ENCODE results near the gene MATK.

The MATK gene

GRCh38 chr19:3751236-3751635 lies 34.9 kb downstream of the MATK start:
- Histone ChIP-seq H3K4me1 (ENCODE audit: control insufficient read depth, insufficient read depth, low read length) (no peaks in the 10 kb centered on the region), H3K27ac (ENCODE audit: insufficient read depth, low read depth, low read length, poor library complexity, severe bottlenecking) (no peak overlapping the region), H3K27me3 (ENCODE audit: control insufficient read depth, insufficient read depth, low read length, poor library complexity, severe bottlenecking) (no peaks in the 10 kb centered on the region), H3K36me3 (ENCODE audit: control insufficient read depth, insufficient read depth, low read length) (peaks cover 7% of the 10 kb centered on the region), H3K4me3 (ENCODE audit: insufficient read depth, low read depth, low read length) (no peak overlapping the region), H3K9me3 (ENCODE audit: control insufficient read depth, low read length) (no peaks in the 10 kb centered on the region)
- 97% methylated on average over 30 of the region's 30 CpGs for WGBS, 2 experiments

GRCh38 chr19:3750211-3750610 lies 36.0 kb downstream of the MATK start:
- no peaks in the 10 kb centered on the region for H3K9me3 ChIP-seq (ENCODE audit: control insufficient read depth, low read length)
- peaks cover 7% of the 10 kb centered on the region for H3K36me3 ChIP-seq (ENCODE audit: control insufficient read depth, insufficient read depth, low read length)
- WGBS, 2 experiments = 96 to 98% methylated on average over 2 of the region's 2 CpGs
- H3K27ac ChIP-seq (ENCODE audit: insufficient read depth, low read depth, low read length, poor library complexity, severe bottlenecking) = no peak overlapping the region
- H3K4me3 ChIP-seq (ENCODE audit: insufficient read depth, low read depth, low read length) = no peak overlapping the region
- H3K4me1 ChIP-seq (ENCODE audit: control insufficient read depth, insufficient read depth, low read length) = no peaks in the 10 kb centered on the region
- no peaks in the 10 kb centered on the region for H3K27me3 ChIP-seq (ENCODE audit: control insufficient read depth, insufficient read depth, low read length, poor library complexity, severe bottlenecking)

DNA sequence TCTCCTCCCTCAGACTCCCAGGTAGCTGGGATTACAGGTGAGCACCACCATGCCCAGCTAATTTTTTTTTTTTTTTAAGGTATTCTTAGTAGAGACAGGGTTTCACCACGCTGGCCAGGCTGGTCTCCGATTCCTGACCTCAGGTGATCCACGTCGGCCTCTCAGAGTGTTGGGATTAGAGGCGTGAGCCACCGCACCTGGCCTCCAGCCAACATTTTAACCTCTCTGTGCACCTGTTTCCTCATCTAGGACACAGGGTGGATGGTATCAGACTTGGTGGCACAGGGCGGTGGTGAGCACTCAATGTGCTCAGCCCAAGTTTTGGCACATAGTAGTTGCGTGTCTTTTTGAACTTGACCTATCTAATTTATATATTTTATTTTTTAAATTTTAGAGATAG lies 37.2 kb downstream of the MATK start:
- H3K9me3 ChIP-seq (ENCODE audit: control insufficient read depth, low read length) = no peaks in the 10 kb centered on the region
- H3K36me3 ChIP-seq (ENCODE audit: control insufficient read depth, insufficient read depth, low read length) = peaks cover 7% of the 10 kb centered on the region
- H3K27me3 ChIP-seq (ENCODE audit: control insufficient read depth, insufficient read depth, low read length, poor library complexity, severe bottlenecking) = no peaks in the 10 kb centered on the region
- H3K4me3 ChIP-seq (ENCODE audit: insufficient read depth, low read depth, low read length) = no peak overlapping the region
- WGBS, 2 experiments = 95 to 96% methylated on average over 7 to 8 of the region's 8 CpGs
- H3K27ac ChIP-seq (ENCODE audit: insufficient read depth, low read depth, low read length, poor library complexity, severe bottlenecking) = no peak overlapping the region
- no peaks in the 10 kb centered on the region for H3K4me1 ChIP-seq (ENCODE audit: control insufficient read depth, insufficient read depth, low read length)

- Histone ChIP-seq H3K4me1 (ENCODE audit: control insufficient read depth, insufficient read depth, low read length) (no peaks in the 10 kb centered on the region), H3K36me3 (ENCODE audit: control insufficient read depth, insufficient read depth, low read length) (no peaks in the 10 kb centered on the region), H3K9me3 (ENCODE audit: control insufficient read depth, low read length) (no peaks in the 10 kb centered on the region), H3K4me3 (ENCODE audit: insufficient read depth, low read depth, low read length) (no peak overlapping the region), H3K27me3 (ENCODE audit: control insufficient read depth, insufficient read depth, low read length, poor library complexity, severe bottlenecking) (no peaks in the 10 kb centered on the region), H3K27ac (ENCODE audit: insufficient read depth, low read depth, low read length, poor library complexity, severe bottlenecking) (no peak overlapping the region)
- 93 to 95% methylated on average over 31 of the region's 31 CpGs for WGBS, 2 experiments
Measured at GRCh38 chr19:3746371-3747056, 39.7 kb downstream of the MATK start.

- no peak overlapping the region for H3K4me3 ChIP-seq (ENCODE audit: insufficient read depth, low read depth, low read length)
Measured at GRCh38 chr19:3745363-3746045, 40.7 kb downstream of the MATK start.

GRCh38 chr19:3743486-3743885 lies 42.7 kb downstream of the MATK start:
- no peaks in the 10 kb centered on the region for H3K9me3 ChIP-seq (ENCODE audit: control insufficient read depth, low read length)
- WGBS, 2 experiments = 92 to 96% methylated on average over 2 of the region's 2 CpGs
- no peaks in the 10 kb centered on the region for H3K4me1 ChIP-seq (ENCODE audit: control insufficient read depth, insufficient read depth, low read length)
- H3K27ac ChIP-seq (ENCODE audit: insufficient read depth, low read depth, low read length, poor library complexity, severe bottlenecking) = no peak overlapping the region
- H3K36me3 ChIP-seq (ENCODE audit: control insufficient read depth, insufficient read depth, low read length) = no peaks in the 10 kb centered on the region
- no peaks in the 10 kb centered on the region for H3K27me3 ChIP-seq (ENCODE audit: control insufficient read depth, insufficient read depth, low read length, poor library complexity, severe bottlenecking)
- H3K4me3 ChIP-seq (ENCODE audit: insufficient read depth, low read depth, low read length) = no peak overlapping the region

More at GRCh38 chr19:3745363-3746045, 40.7 kb downstream of the MATK start:
- Histone ChIP-seq H3K9me3 (ENCODE audit: control insufficient read depth, low read length) (no peaks in the 10 kb centered on the region), H3K36me3 (ENCODE audit: control insufficient read depth, insufficient read depth, low read length) (no peaks in the 10 kb centered on the region), H3K27me3 (ENCODE audit: control insufficient read depth, insufficient read depth, low read length, poor library complexity, severe bottlenecking) (no peaks in the 10 kb centered on the region), H3K4me1 (ENCODE audit: control insufficient read depth, insufficient read depth, low read length) (no peaks in the 10 kb centered on the region), H3K27ac (ENCODE audit: insufficient read depth, low read depth, low read length, poor library complexity, severe bottlenecking) (no peak overlapping the region)
- WGBS, 2 experiments = 78 to 84% methylated on average over 8 of the region's 8 CpGs

DNA sequence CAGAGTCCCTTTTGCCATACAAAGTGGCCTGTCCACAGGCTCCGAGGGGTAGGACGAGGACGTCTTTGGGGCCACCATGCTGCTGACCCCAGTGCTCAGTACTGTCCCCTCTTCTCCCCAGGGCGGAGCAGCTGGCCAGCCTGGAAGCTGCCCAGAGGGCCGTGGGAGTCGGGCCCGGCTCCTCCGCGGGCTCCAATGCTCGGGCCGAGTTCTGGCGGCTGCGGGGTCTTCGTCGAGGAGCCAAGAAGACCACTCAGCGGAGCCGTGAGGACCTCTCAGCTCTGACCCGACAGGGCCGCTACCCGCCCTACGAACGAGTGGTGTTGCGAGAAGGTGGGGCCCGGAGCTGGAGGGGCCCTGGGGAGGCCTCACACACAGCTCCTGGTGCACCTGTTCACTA lies 45.8 kb downstream of the MATK start:
- Histone ChIP-seq H3K4me1 (ENCODE audit: control insufficient read depth, insufficient read depth, low read length) (no peaks in the 10 kb centered on the region), H3K9me3 (ENCODE audit: control insufficient read depth, low read length) (no peaks in the 10 kb centered on the region), H3K27ac (ENCODE audit: insufficient read depth, low read depth, low read length, poor library complexity, severe bottlenecking) (no peak overlapping the region), H3K36me3 (ENCODE audit: control insufficient read depth, insufficient read depth, low read length) (no peaks in the 10 kb centered on the region), H3K27me3 (ENCODE audit: control insufficient read depth, insufficient read depth, low read length, poor library complexity, severe bottlenecking) (no peaks in the 10 kb centered on the region), H3K4me3 (ENCODE audit: insufficient read depth, low read depth, low read length) (no peak overlapping the region)
- WGBS, 2 experiments = 95 to 96% methylated on average over 24 of the region's 24 CpGs

- Histone ChIP-seq H3K36me3 (ENCODE audit: control insufficient read depth, insufficient read depth, low read length) (no peaks in the 10 kb centered on the region), H3K4me3 (ENCODE audit: insufficient read depth, low read depth, low read length) (no peak overlapping the region), H3K27ac (ENCODE audit: insufficient read depth, low read depth, low read length, poor library complexity, severe bottlenecking) (no peak overlapping the region), H3K4me1 (ENCODE audit: control insufficient read depth, insufficient read depth, low read length) (no peaks in the 10 kb centered on the region), H3K9me3 (ENCODE audit: control insufficient read depth, low read length) (no peaks in the 10 kb centered on the region), H3K27me3 (ENCODE audit: control insufficient read depth, insufficient read depth, low read length, poor library complexity, severe bottlenecking) (no peaks in the 10 kb centered on the region)
- 94 to 95% methylated on average over 32 of the region's 32 CpGs for WGBS, 2 experiments
Measured at GRCh38 chr19:3738477-3739220, 47.5 kb downstream of the MATK start.

GRCh38 chr19:3737487-3738205 lies 48.5 kb downstream of the MATK start:
- WGBS, 2 experiments = 93% methylated on average over 10 of the region's 10 CpGs
- no peaks in the 10 kb centered on the region for H3K27me3 ChIP-seq (ENCODE audit: control insufficient read depth, insufficient read depth, low read length, poor library complexity, severe bottlenecking)
- H3K4me1 ChIP-seq (ENCODE audit: control insufficient read depth, insufficient read depth, low read length) = no peaks in the 10 kb centered on the region
- no peak overlapping the region for H3K4me3 ChIP-seq (ENCODE audit: insufficient read depth, low read depth, low read length)
- no peak overlapping the region for H3K27ac ChIP-seq (ENCODE audit: insufficient read depth, low read depth, low read length, poor library complexity, severe bottlenecking)
- no peaks in the 10 kb centered on the region for H3K36me3 ChIP-seq (ENCODE audit: control insufficient read depth, insufficient read depth, low read length)
- H3K9me3 ChIP-seq (ENCODE audit: control insufficient read depth, low read length) = no peaks in the 10 kb centered on the region

Data from ectodermal cell (in vitro differentiated cells).